Aorta (tissue), 5 donors: ENCODE measurements around the gene BTBD9. TPM values are rescaled to one million over a fixed set of nuclear protein-coding genes. Genes with fewer than 3 reads are reported as not detected.
A peak's percentile ranks its signal among the peaks of the same experiment; 100 is the strongest.

Experiments
- ATAC-seq: fragments of 200-7000 bp; cut with Tn5 transposase; one replicate; pipeline ENCODE4 v1.9.1; 2022; ENCODE audit warnings: moderate library complexity; ENCODE audit not compliant: low FRiP score
- DNase-seq, 2 donors: peaks; one replicate each; pipeline ENCODE4 v3.0.0-alpha.2; 2020
- H3K27ac ChIP-seq, 2 donors: one replicate each; pipeline ENCODE4 v1.5.1; 2013; ENCODE audit warnings: low read length in 2 of 2, mild to moderate bottlenecking in 2 of 2, moderate library complexity in 2 of 2, control low read depth in 1 of 2, inconsistent platforms in 1 of 2, low read depth in 1 of 2
- H3K27me3 ChIP-seq, 2 donors: one replicate each; pipeline ENCODE4 v1.6.1; 2013; ENCODE audit warnings: control low read depth in 1 of 2, low read length in 1 of 2, mild to moderate bottlenecking in 1 of 2, moderate library complexity in 1 of 2; ENCODE audit not compliant: insufficient read depth in 2 of 2, control insufficient read depth in 1 of 2
- H3K36me3 ChIP-seq, 2 donors: one replicate each; pipeline ENCODE4 v1.6.1; 2013; ENCODE audit warnings: control low read depth in 1 of 2, low read length in 1 of 2, mild to moderate bottlenecking in 1 of 2; ENCODE audit not compliant: insufficient read depth in 2 of 2, control insufficient read depth in 1 of 2
- H3K4me1 ChIP-seq, 2 donors: one replicate each; pipeline ENCODE4 v1.6.1; 2013; ENCODE audit warnings: low read length in 2 of 2, control low read depth in 1 of 2, mild to moderate bottlenecking in 1 of 2, moderate library complexity in 1 of 2; ENCODE audit not compliant: insufficient read depth in 2 of 2, control insufficient read depth in 1 of 2
- H3K4me3 ChIP-seq, 2 donors: one replicate each; pipeline ENCODE4 v1.5.1; 2013; ENCODE audit warnings: low read length in 2 of 2, control low read depth in 1 of 2, mild to moderate bottlenecking in 1 of 2
- H3K9me3 ChIP-seq: one replicate; pipeline ENCODE4 v1.6.1; 2013; ENCODE audit warnings: mild to moderate bottlenecking, low read length; ENCODE audit not compliant: control insufficient read depth
- WGBS, 2 donors: extraction: QIAGEN DNeasy Blood & Tissue Kit; methylation state at CpG; one replicate each; pipeline ENCODE4 v1.1.7; 2013; 5-methylcytosine and 5-hydroxymethylcytosine counted together
- intact Hi-C, 2 donors: fragments of 100-400 bp; cut with DNase I; formaldehyde crosslinking; loops; one replicate each; pipeline versions ENCODE4 v1.14.2 to v1.15.0; 2022
- polyA plus RNA-seq, 2 donors: library from polyadenylated mRNA; stranded (reverse); fragments of 200-250 nt; gene quantifications; one replicate each; pipeline ENCODE4 v1.2.3, GENCODE V29; 2013
- total RNA-seq, 2 donors: library from RNA; stranded (reverse); fragmentation: NEBNext Ultra II Directional; extraction: Animal tissue kit (Norgen Biotek cat#: 25700); gene quantifications; one replicate each; pipeline ENCODE4 v1.2.1, GENCODE V29; 2021
- donor health status: healthy with polysubstance abuse.
- donor health status: Bipolar disorder and iron deficiency.
- donor health status: DM: no; HTN: no; CAD: no.
- donor health status: DM: no; HTN: no; CAD: no.
- donor health status: DM: yes; HTN: yes; CAD: no.

Gene BTBD9
- total and polyA plus RNA-seq, 4 donors: 1.5 to 23.6 (median 12.4) TPM

DNA sequence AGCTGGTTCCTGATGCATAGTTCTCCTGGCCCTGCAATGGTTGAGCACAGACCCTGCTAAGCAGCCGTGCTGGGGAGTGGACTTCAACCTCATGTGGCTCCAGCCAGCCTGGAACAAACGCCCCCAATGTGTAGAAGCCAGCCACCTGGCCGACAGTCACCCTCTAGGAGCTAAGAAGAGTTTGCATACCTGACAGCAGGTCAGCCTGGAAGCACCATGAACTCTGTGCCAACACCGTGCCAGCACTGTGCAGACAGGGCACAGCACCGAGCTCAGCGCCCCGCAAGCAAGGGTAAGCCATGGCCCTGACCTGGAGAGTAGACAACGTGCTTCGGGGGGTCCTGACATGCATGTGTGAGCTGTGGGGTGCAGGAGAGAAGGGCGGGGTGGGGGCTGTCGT, 463.9 kb downstream of the BTBD9 start:
- ATAC-seq (no peak), DNase-seq (peak in 1 of 2 donors; percentile 71)
- no peaks in the 10 kb centered on the region for H3K36me3 ChIP-seq
- no peaks in the 10 kb centered on the region for H3K27me3 ChIP-seq
- H3K4me3 ChIP-seq: no peak overlapping the region
- H3K27ac ChIP-seq: no peak overlapping the region
- intact Hi-C loops: no loop called here
- no peaks in the 10 kb centered on the region for H3K4me1 ChIP-seq
- no peaks in the 10 kb centered on the region for H3K9me3 ChIP-seq
- 93 to 95% methylated on average over 11 of the region's 11 CpGs for WGBS, 2 donors

DNA sequence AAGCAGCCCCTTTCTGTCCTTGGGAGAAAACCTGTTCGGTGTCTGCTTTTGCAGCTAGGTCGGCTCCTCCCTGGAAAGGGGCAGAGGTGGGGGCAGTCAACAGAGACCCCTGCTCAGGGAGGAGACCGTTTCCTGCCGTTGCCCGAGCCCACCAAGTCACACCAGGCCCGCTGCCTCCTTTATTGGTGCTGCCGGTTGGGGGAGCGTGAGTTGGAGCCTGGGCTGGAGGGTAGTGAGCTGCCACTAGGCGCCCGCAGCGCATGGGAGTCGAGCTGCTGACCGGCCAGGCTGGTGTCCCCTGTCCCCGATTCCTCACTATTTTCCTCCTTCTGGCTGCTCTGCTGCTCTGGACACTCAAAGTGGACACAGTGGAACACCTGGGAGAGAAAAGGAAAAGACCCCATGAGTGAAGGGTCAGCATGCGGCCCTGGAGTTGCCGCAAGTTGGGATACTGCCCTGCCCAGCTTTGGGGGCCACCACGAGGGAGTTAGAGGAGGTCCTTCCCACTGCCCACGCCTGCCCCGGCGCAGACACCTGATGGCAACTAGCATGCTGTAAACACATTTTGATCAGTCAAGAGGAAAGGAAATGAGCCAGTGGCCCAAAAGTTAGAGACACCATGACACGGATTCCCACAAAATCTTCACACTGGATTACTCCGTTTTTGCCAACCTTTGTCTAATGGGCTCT, 464.8 kb downstream of the BTBD9 start:
- intact Hi-C loops: no loop called here
- Histone ChIP-seq H3K36me3 (no peaks in the 10 kb centered on the region), H3K4me1 (no peaks in the 10 kb centered on the region), H3K27me3 (no peaks in the 10 kb centered on the region), H3K27ac (no peak overlapping the region), H3K4me3 (no peak overlapping the region), H3K9me3 (no peaks in the 10 kb centered on the region)
- ATAC-seq: no peak
- DNase-seq: no peak
- WGBS, 2 donors: 94 to 95% methylated on average over 22 of the region's 22 CpGs

DNA sequence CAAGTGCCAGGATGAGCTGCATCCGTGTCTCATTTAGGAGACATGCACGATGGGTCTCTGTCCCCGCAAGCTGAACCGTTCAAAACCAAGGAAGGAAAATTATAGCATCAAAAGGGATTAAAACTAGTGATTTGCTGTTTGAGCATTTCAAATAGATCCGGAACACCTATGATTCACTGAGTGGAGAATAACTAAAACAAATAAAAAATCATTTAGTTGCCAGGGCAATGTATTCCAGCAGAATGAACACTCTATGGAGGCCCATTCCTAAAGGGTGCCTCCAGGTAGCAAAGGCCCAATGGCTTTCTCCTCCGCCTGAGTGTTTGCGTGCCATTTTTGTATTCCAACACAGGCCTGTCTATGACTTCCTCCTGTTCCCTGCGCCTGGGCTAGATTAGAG, 465.4 kb downstream of the BTBD9 start:
- Histone ChIP-seq H3K27me3 (no peaks in the 10 kb centered on the region), H3K4me1 (no peaks in the 10 kb centered on the region), H3K4me3 (no peak overlapping the region), H3K9me3 (no peaks in the 10 kb centered on the region), H3K36me3 (no peaks in the 10 kb centered on the region), H3K27ac (no peak overlapping the region)
- intact Hi-C loops: no loop called here
- WGBS, 2 donors: 94 to 96% methylated on average over 8 of the region's 8 CpGs
- no peak for ATAC-seq
- no peak for DNase-seq

DNA sequence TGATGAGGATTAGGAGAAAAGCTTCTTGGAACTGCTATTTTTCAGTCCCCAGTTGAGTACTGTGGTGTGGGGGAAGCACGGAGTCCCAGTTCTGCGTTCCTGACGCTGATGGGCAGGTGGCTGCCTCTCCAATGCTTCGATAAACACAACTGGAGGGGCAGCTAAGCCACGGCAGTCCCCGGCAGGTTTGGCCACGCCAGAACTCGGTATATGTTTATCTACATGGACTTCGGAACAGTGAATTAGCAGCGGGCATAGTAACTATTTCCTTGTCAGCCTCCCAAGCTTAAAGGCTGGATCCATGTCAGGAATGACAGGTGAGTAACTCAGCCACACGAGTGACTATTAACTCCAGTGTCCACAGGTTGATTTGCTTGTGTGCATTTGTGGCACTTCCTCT, 465.8 kb downstream of the BTBD9 start:
- no peak overlapping the region for H3K27ac ChIP-seq
- H3K36me3 ChIP-seq: no peaks in the 10 kb centered on the region
- H3K27me3 ChIP-seq: no peaks in the 10 kb centered on the region
- H3K4me1 ChIP-seq: no peaks in the 10 kb centered on the region
- WGBS, 2 donors: 86 to 90% methylated on average over 11 of the region's 11 CpGs
- DNase-seq (no peak), ATAC-seq (no peak)
- no peaks in the 10 kb centered on the region for H3K9me3 ChIP-seq
- no peak overlapping the region for H3K4me3 ChIP-seq
- intact Hi-C loops: no loop called here

DNA sequence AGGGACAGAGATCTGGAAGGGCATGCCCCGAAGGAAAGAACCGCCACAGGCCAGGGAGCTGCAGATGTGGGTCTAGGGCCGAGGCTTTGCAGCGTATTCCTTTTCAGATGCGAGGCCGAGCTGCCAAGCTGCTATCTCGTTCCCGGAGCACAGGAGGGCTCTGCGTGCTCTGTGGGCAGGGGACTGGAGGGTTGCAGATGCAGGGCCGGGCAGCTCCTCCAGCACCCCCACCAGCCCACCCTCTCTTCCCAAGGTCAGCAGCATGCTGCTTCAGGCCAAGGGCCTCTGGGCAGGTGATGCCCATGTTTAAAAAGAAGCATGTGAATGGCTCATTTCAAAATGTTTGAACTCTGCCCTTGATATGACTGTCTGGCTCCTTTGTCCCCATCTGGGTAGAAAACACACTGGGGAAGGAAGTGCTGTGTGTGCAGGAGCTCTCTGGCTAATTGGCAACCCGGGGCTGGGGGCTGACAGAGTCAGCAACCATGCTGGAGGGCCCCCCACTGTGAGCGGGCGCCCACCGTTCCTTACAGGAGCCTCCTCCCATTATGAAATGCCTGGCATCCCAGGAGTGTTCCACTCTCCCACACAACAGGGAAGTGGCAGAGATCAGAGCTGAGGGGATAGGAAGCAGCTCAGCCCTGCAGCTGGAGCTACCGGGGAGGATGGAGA, 466.9 kb downstream of the BTBD9 start:
- Histone ChIP-seq H3K4me3 (no peak overlapping the region), H3K4me1 (no peaks in the 10 kb centered on the region), H3K36me3 (no peaks in the 10 kb centered on the region), H3K27me3 (no peaks in the 10 kb centered on the region), H3K9me3 (no peaks in the 10 kb centered on the region), H3K27ac (no peak overlapping the region)
- ATAC-seq: no peak
- intact Hi-C loops: no loop called here
- peak in 1 of 2 donors; percentile 70 for DNase-seq
- WGBS, 2 donors: 77 to 80% methylated on average over 15 of the region's 15 CpGs

DNA sequence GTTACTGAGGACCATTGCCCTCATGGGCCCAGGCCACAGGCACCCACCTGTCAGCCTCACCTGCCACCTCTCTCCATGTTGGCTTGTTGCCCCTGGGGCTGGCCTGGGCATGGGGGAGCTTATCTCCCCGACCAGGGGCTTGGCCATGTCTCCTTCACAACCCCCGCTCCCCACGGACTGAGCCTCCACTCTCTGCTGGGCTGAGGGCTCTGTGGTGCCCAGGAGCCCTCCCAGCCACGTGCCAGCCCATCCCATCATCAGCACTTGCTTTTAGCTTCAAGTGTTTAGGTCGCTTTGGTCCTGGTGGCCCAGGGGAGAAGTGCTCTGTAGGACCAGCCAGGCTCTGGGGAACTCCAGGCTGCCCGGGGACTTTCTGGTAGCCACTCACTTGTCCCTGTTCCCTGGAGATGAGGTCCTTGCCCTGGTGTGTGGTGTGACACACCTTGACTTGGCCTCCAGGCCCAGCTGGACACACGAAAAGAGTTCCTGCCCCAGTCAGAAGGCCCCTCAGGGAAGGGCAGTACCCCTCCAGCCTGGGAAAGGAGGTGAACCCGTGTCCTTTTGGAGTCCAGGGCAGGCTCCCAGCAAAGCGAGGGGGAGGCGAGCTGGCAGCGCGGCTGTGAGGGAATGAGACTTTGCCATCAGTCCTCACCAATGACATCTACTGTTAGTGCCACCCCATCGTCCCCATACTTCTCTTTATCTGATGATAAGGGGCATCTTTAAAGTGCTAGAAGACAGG, 467.6 kb downstream of the BTBD9 start:
- Histone ChIP-seq H3K27me3 (no peaks in the 10 kb centered on the region), H3K4me3 (no peak overlapping the region), H3K9me3 (no peaks in the 10 kb centered on the region), H3K4me1 (no peaks in the 10 kb centered on the region), H3K27ac (no peak overlapping the region), H3K36me3 (no peaks in the 10 kb centered on the region)
- 82 to 85% methylated on average over 13 of the region's 13 CpGs for WGBS, 2 donors
- DNase-seq (peak in 1 of 2 donors; percentile 59), ATAC-seq (no peak)
- intact Hi-C loops: no loop called here

DNA sequence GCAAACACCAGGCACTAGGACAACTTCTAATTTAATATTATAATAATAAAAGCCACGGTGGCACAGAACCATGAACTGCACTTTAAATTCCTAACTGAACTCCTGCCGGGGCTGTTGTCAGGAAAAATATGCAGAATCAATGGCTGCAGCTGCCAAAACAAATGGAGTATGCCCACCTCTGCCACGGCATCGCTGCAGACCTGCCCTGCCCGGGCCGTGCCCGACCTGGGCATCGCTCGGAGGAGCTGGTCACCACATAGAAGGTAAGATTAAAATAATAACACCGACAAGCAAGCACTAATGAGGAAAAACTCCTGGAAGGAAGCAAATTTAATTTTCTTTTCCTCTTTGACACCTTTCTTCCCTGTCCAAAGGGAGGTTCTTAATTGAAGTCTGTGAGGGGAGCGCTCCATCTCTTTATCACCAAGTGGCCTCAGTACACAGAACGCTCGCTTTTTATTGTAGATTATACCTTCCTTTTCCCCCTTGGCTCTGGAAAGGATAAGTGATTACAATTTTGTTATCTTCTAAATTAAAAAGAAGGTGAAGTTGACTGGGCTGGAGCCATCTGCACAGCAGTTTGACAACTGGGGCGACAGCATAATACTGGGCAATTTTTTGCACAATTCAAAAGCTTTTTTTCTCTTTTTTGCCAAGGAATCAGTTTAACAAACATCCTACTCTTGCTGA, 468.9 kb downstream of the BTBD9 start:
- Histone ChIP-seq H3K36me3 (no peaks in the 10 kb centered on the region), H3K4me1 (no peaks in the 10 kb centered on the region), H3K27ac (no peak overlapping the region), H3K9me3 (no peaks in the 10 kb centered on the region), H3K4me3 (no peak overlapping the region), H3K27me3 (no peaks in the 10 kb centered on the region)
- 67 to 69% methylated on average over 14 of the region's 14 CpGs for WGBS, 2 donors
- intact Hi-C loops: no loop called here
- no peak for ATAC-seq
- peak in 1 of 2 donors; percentile 47 for DNase-seq

DNA sequence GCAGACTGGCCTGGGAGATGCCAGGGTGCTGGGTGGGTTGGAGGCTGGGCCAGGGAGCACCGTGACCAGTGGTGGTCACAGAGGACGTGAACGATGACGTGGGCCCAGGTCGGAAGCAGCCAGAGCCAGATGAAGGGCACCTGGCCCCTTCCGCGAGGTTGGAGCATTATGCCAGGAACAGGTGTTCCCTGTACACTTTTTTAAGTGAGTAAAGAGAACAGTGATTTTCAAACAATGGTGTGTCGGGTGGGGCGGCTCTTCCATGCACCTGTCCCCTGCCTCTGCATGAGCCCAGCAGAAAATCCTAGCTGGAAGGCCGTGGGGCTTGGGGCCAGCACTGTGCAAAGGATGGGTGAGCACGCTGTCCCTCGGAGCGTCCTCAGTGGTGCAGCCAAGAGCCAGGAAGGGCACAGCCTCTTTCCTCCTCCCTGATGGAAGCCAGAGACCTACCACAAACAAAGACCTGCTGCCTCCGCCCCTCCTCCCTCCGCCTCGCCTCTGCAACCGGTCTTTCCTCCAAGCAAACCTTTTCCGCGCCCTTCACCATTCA, 469.7 kb downstream of the BTBD9 start:
- WGBS, 2 donors: 85 to 87% methylated on average over 19 of the region's 19 CpGs
- DNase-seq: peak in 1 of 2 donors; percentile 59
- ATAC-seq: no peak

More for the DNA sequence above, 469.7 kb downstream of the BTBD9 start:
- Histone ChIP-seq H3K36me3 (no peaks in the 10 kb centered on the region), H3K27me3 (no peaks in the 10 kb centered on the region), H3K27ac (no peak overlapping the region), H3K4me1 (no peaks in the 10 kb centered on the region), H3K4me3 (no peak overlapping the region), H3K9me3 (no peaks in the 10 kb centered on the region)
- intact Hi-C loops: no loop called here
